Peyer's patch (tissue), 4 donors: ENCODE measurements around the gene HTR6.

Experiments
- CTCF ChIP-seq, 6 experiments: fragments of 450-650 bp in 4 of 6; fragments of 200-600 bp in 2 of 6; sonication (generic) in 1 of 6; IDR thresholded peaks; one replicate each; pipeline ENCODE4 v1.5.1; 2017 to 2019; ENCODE audit warnings: antibody characterized with exemption in 6 of 6, mild to moderate bottlenecking in 3 of 6, moderate library complexity in 1 of 6
- POLR2A ChIP-seq, 2 donors: fragments of 450-650 bp; IDR thresholded peaks; one replicate each; pipeline ENCODE4 v1.5.1; 2017; ENCODE audit warnings: antibody characterized with exemption in 2 of 2, mild to moderate bottlenecking in 2 of 2, moderate library complexity in 2 of 2

GRCh38 chr1:19622204-19622603 lies 42.5 kb upstream of the HTR6 start:
- TF ChIP-seq CTCF (IDR thresholded peaks at IDR 0.05) (no peak), POLR2A (IDR thresholded peaks at IDR 0.05) (no peak)
